A549 (cell line): ENCODE data around the gene GPD2.

Experiments used
- EHMT2 ChIP-seq: fragments of 200-600 bp; sonication (generic); IDR thresholded peaks from 2 replicates; pipeline ENCODE4 v1.6.1; 2016; ENCODE audit warnings: antibody characterized with exemption, low read depth, mild to moderate bottlenecking, moderate library complexity
- ESRRA ChIP-seq: fragments of 150-350 bp; IDR thresholded peaks from 2 replicates; pipeline ENCODE4 v1.6.1; 2014; ENCODE audit warnings: mild to moderate bottlenecking, low read length, borderline replicate concordance
- GATA3 ChIP-seq: IDR thresholded peaks from 2 replicates; pipeline ENCODE4 v1.6.1; 2012; ENCODE audit warnings: borderline replicate concordance
- KDM1A ChIP-seq: fragments of 200-600 bp; sonication (generic); IDR thresholded peaks from 2 replicates; pipeline ENCODE4 v1.6.1; 2016; ENCODE audit warnings: low read depth, mild to moderate bottlenecking
- POLR2A ChIP-seq: IDR thresholded peaks from 2 replicates; pipeline ENCODE4 v1.6.1; 2012; ENCODE audit warnings: mild to moderate bottlenecking, low read length
- POLR2AphosphoS2 ChIP-seq: conservative IDR thresholded peaks from 2 replicates; pipeline ENCODE4 v1.6.1; 2012; ENCODE audit warnings: low read length, improper control_type of control experiment, inconsistent platforms
- RCOR1 ChIP-seq: fragments of 150-350 bp; IDR thresholded peaks from 2 replicates; pipeline ENCODE4 v1.6.1; 2014; ENCODE audit warnings: antibody characterized with exemption, low read length, low read depth
- TF ChIP-seq, protein P1 (sequence below): fragments of >200 bp; sonication (Bioruptor Twin); formaldehyde crosslinking; IDR thresholded peaks from 3 replicates; pipeline ENCODE4 v1.5.1; 2016
- TF ChIP-seq, protein P2 (sequence below): fragments of 200-600 bp; sonication (generic); IDR thresholded peaks from 2 replicates; pipeline ENCODE4 v1.6.1; 2016; ENCODE audit warnings: antibody characterized with exemption, mild to moderate bottlenecking, moderate library complexity

DNA sequence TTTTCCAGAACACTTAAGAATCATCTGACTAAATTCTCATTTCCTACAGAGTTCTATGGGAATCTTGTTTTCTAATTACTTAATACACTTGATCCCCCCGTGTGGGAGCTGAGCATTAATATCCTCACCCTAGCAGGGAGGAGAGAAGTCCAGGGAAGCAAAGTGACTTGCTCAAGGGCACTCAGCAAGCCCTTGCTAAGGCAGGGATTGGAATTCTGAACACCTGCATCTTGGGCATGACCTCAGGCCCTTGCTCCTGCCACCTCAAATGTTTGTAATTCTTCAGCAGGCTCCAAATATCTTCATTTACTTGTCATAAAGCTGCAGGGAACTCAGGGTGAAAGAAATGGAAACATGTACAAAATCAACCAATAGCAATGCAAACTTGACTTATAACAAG lies 162.4 kb downstream of the GPD2 start:
- TF ChIP-seq, protein P1, sequence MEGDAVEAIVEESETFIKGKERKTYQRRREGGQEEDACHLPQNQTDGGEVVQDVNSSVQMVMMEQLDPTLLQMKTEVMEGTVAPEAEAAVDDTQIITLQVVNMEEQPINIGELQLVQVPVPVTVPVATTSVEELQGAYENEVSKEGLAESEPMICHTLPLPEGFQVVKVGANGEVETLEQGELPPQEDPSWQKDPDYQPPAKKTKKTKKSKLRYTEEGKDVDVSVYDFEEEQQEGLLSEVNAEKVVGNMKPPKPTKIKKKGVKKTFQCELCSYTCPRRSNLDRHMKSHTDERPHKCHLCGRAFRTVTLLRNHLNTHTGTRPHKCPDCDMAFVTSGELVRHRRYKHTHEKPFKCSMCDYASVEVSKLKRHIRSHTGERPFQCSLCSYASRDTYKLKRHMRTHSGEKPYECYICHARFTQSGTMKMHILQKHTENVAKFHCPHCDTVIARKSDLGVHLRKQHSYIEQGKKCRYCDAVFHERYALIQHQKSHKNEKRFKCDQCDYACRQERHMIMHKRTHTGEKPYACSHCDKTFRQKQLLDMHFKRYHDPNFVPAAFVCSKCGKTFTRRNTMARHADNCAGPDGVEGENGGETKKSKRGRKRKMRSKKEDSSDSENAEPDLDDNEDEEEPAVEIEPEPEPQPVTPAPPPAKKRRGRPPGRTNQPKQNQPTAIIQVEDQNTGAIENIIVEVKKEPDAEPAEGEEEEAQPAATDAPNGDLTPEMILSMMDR, result no peak
- TF ChIP-seq EHMT2 (no peak), POLR2AphosphoS2 (no peak), POLR2A (no peak), ESRRA (no peak), KDM1A (no peak), RCOR1 (no peak), GATA3 (no peak)
- TF ChIP-seq, protein P2, sequence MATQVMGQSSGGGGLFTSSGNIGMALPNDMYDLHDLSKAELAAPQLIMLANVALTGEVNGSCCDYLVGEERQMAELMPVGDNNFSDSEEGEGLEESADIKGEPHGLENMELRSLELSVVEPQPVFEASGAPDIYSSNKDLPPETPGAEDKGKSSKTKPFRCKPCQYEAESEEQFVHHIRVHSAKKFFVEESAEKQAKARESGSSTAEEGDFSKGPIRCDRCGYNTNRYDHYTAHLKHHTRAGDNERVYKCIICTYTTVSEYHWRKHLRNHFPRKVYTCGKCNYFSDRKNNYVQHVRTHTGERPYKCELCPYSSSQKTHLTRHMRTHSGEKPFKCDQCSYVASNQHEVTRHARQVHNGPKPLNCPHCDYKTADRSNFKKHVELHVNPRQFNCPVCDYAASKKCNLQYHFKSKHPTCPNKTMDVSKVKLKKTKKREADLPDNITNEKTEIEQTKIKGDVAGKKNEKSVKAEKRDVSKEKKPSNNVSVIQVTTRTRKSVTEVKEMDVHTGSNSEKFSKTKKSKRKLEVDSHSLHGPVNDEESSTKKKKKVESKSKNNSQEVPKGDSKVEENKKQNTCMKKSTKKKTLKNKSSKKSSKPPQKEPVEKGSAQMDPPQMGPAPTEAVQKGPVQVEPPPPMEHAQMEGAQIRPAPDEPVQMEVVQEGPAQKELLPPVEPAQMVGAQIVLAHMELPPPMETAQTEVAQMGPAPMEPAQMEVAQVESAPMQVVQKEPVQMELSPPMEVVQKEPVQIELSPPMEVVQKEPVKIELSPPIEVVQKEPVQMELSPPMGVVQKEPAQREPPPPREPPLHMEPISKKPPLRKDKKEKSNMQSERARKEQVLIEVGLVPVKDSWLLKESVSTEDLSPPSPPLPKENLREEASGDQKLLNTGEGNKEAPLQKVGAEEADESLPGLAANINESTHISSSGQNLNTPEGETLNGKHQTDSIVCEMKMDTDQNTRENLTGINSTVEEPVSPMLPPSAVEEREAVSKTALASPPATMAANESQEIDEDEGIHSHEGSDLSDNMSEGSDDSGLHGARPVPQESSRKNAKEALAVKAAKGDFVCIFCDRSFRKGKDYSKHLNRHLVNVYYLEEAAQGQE, result no peak
